ENCODE measurements around the gene PTPRN2.

- no peak for TF ChIP-seq CTCF (IDR thresholded peaks at IDR 0.05; ENCODE audit: low read depth, low read length)
- no peak for TF ChIP-seq MAX (IDR thresholded peaks at IDR 0.05; ENCODE audit: low read depth, low read length)
- TF ChIP-seq POLR2A (IDR thresholded peaks at IDR 0.05; ENCODE audit: extremely low read depth, insufficient read length) = no peak
Measured at GRCh38 chr7:158064631-158065030, 523.0 kb downstream of the PTPRN2 start.
